ENCODE measurements around the gene KRT26.

KRT26 gene

GRCh38 chr17:40810494-40810893, 38.5 kb upstream of the KRT26 start:
- Histone ChIP-seq H3K4me1 (ENCODE audit: insufficient read depth, low read length) (no peaks in the 10 kb centered on the region), H2AFZ (ENCODE audit: low read depth, low read length) (no peak overlapping the region), H3K9me3 (ENCODE audit: low read length) (no peaks in the 10 kb centered on the region), H3K4me3 (ENCODE audit: low read length) (no peak overlapping the region), H3K27me3 (ENCODE audit: insufficient read depth, low read length) (peaks cover 23% of the 10 kb centered on the region), H3K36me3 (ENCODE audit: insufficient read depth, low read length) (no peaks in the 10 kb centered on the region)

GRCh38 chr17:40809721-40810421, 37.9 kb upstream of the KRT26 start:
- H3K27me3 ChIP-seq (ENCODE audit: insufficient read depth, low read length) = peaks cover 28% of the 10 kb centered on the region
- no peaks in the 10 kb centered on the region for H3K4me1 ChIP-seq (ENCODE audit: insufficient read depth, low read length)
- no peak overlapping the region for H3K4me3 ChIP-seq (ENCODE audit: low read length)
- no peak overlapping the region for H2AFZ ChIP-seq (ENCODE audit: low read depth, low read length)
- no peaks in the 10 kb centered on the region for H3K36me3 ChIP-seq (ENCODE audit: insufficient read depth, low read length)
- H3K9me3 ChIP-seq (ENCODE audit: low read length) = no peaks in the 10 kb centered on the region

- Histone ChIP-seq H2AFZ (ENCODE audit: low read depth, low read length) (no peak overlapping the region), H3K4me1 (ENCODE audit: insufficient read depth, low read length) (no peaks in the 10 kb centered on the region), H3K36me3 (ENCODE audit: insufficient read depth, low read length) (no peaks in the 10 kb centered on the region), H3K9me3 (ENCODE audit: low read length) (no peaks in the 10 kb centered on the region), H3K4me3 (ENCODE audit: low read length) (no peak overlapping the region), H3K27me3 (ENCODE audit: insufficient read depth, low read length) (peaks cover 33% of the 10 kb centered on the region)
Observed at GRCh38 chr17:40806131-40806530, 34.1 kb upstream of the KRT26 start.

GRCh38 chr17:40803617-40804082, 31.6 kb upstream of the KRT26 start:
- H3K4me1 ChIP-seq (ENCODE audit: insufficient read depth, low read length) = no peaks in the 10 kb centered on the region
- no peaks in the 10 kb centered on the region for H3K36me3 ChIP-seq (ENCODE audit: insufficient read depth, low read length)
- peaks cover 37% of the 10 kb centered on the region for H3K27me3 ChIP-seq (ENCODE audit: insufficient read depth, low read length)
- no peaks in the 10 kb centered on the region for H3K9me3 ChIP-seq (ENCODE audit: low read length)
- no peak overlapping the region for H2AFZ ChIP-seq (ENCODE audit: low read depth, low read length)
- H3K4me3 ChIP-seq (ENCODE audit: low read length) = no peak overlapping the region

GRCh38 chr17:40801157-40801556, 29.2 kb upstream of the KRT26 start:
- peaks cover 37% of the 10 kb centered on the region for H3K27me3 ChIP-seq (ENCODE audit: insufficient read depth, low read length)
- H3K4me3 ChIP-seq (ENCODE audit: low read length) = no peak overlapping the region

GRCh38 chr17:40800381-40800780, 28.4 kb upstream of the KRT26 start:
- Histone ChIP-seq H3K27me3 (ENCODE audit: insufficient read depth, low read length) (peaks cover 36% of the 10 kb centered on the region), H3K36me3 (ENCODE audit: insufficient read depth, low read length) (no peaks in the 10 kb centered on the region), H3K4me3 (ENCODE audit: low read length) (no peak overlapping the region), H2AFZ (ENCODE audit: low read depth, low read length) (no peak overlapping the region), H3K4me1 (ENCODE audit: insufficient read depth, low read length) (no peaks in the 10 kb centered on the region), H3K9me3 (ENCODE audit: low read length) (no peaks in the 10 kb centered on the region)

More at GRCh38 chr17:40801157-40801556, 29.2 kb upstream of the KRT26 start:
- no peaks in the 10 kb centered on the region for H3K36me3 ChIP-seq (ENCODE audit: insufficient read depth, low read length)
- H2AFZ ChIP-seq (ENCODE audit: low read depth, low read length) = no peak overlapping the region
- no peaks in the 10 kb centered on the region for H3K4me1 ChIP-seq (ENCODE audit: insufficient read depth, low read length)
- H3K9me3 ChIP-seq (ENCODE audit: low read length) = no peaks in the 10 kb centered on the region

GRCh38 chr17:40799859-40800258, 27.9 kb upstream of the KRT26 start, which contains the start of gene KRT28:
Gene KRT28 (minus strand): TSS chr17:40799959. CDS start chr17:40799893, 66 bp downstream.
- Histone ChIP-seq H3K4me1 (ENCODE audit: insufficient read depth, low read length) (no peaks in the 10 kb centered on the region), H3K9me3 (ENCODE audit: low read length) (no peaks in the 10 kb centered on the region), H2AFZ (ENCODE audit: low read depth, low read length) (no peak within 1 kb of the TSS), H3K27me3 (ENCODE audit: insufficient read depth, low read length) (peaks cover 35% of the 10 kb centered on the region), H3K4me3 (ENCODE audit: low read length) (no peak within 1 kb of the TSS), H3K36me3 (ENCODE audit: insufficient read depth, low read length) (no peaks in the 10 kb centered on the region)

- Histone ChIP-seq H3K4me3 (ENCODE audit: low read length) (no peak overlapping the region), H2AFZ (ENCODE audit: low read depth, low read length) (no peak overlapping the region), H3K9me3 (ENCODE audit: low read length) (no peaks in the 10 kb centered on the region), H3K36me3 (ENCODE audit: insufficient read depth, low read length) (no peaks in the 10 kb centered on the region), H3K27me3 (ENCODE audit: insufficient read depth, low read length) (peaks cover 47% of the 10 kb centered on the region), H3K4me1 (ENCODE audit: insufficient read depth, low read length) (no peaks in the 10 kb centered on the region)
Observed at GRCh38 chr17:40796846-40797245, 24.8 kb upstream of the KRT26 start.

GRCh38 chr17:40795019-40795667, 23.1 kb upstream of the KRT26 start:
- peaks cover 38% of the 10 kb centered on the region for H3K27me3 ChIP-seq (ENCODE audit: insufficient read depth, low read length)
- no peak overlapping the region for H3K4me3 ChIP-seq (ENCODE audit: low read length)
- H3K36me3 ChIP-seq (ENCODE audit: insufficient read depth, low read length) = no peaks in the 10 kb centered on the region
- no peaks in the 10 kb centered on the region for H3K4me1 ChIP-seq (ENCODE audit: insufficient read depth, low read length)
- no peaks in the 10 kb centered on the region for H3K9me3 ChIP-seq (ENCODE audit: low read length)
- no peak overlapping the region for H2AFZ ChIP-seq (ENCODE audit: low read depth, low read length)

GRCh38 chr17:40794466-40794865, 22.5 kb upstream of the KRT26 start:
- no peak overlapping the region for H3K4me3 ChIP-seq (ENCODE audit: low read length)
- no peak overlapping the region for H2AFZ ChIP-seq (ENCODE audit: low read depth, low read length)
- no peaks in the 10 kb centered on the region for H3K36me3 ChIP-seq (ENCODE audit: insufficient read depth, low read length)
- no peaks in the 10 kb centered on the region for H3K9me3 ChIP-seq (ENCODE audit: low read length)
- peaks cover 38% of the 10 kb centered on the region for H3K27me3 ChIP-seq (ENCODE audit: insufficient read depth, low read length)
- H3K4me1 ChIP-seq (ENCODE audit: insufficient read depth, low read length) = no peaks in the 10 kb centered on the region

- Histone ChIP-seq H3K4me1 (ENCODE audit: insufficient read depth, low read length) (no peaks in the 10 kb centered on the region), H3K9me3 (ENCODE audit: low read length) (no peaks in the 10 kb centered on the region), H3K27me3 (ENCODE audit: insufficient read depth, low read length) (peaks cover 40% of the 10 kb centered on the region), H2AFZ (ENCODE audit: low read depth, low read length) (no peak overlapping the region), H3K36me3 (ENCODE audit: insufficient read depth, low read length) (no peaks in the 10 kb centered on the region), H3K4me3 (ENCODE audit: low read length) (no peak overlapping the region)
Observed at GRCh38 chr17:40793832-40794231, 21.8 kb upstream of the KRT26 start.

- no peaks in the 10 kb centered on the region for H3K36me3 ChIP-seq (ENCODE audit: insufficient read depth, low read length)
- no peaks in the 10 kb centered on the region for H3K4me1 ChIP-seq (ENCODE audit: insufficient read depth, low read length)
- no peaks in the 10 kb centered on the region for H3K9me3 ChIP-seq (ENCODE audit: low read length)
- H2AFZ ChIP-seq (ENCODE audit: low read depth, low read length) = no peak overlapping the region
- H3K27me3 ChIP-seq (ENCODE audit: insufficient read depth, low read length) = peaks cover 40% of the 10 kb centered on the region
- no peak overlapping the region for H3K4me3 ChIP-seq (ENCODE audit: low read length)
Observed at GRCh38 chr17:40791787-40792436, 19.9 kb upstream of the KRT26 start.

- H2AFZ ChIP-seq (ENCODE audit: low read depth, low read length) = no peak overlapping the region
- H3K9me3 ChIP-seq (ENCODE audit: low read length) = no peaks in the 10 kb centered on the region
- no peaks in the 10 kb centered on the region for H3K36me3 ChIP-seq (ENCODE audit: insufficient read depth, low read length)
- H3K27me3 ChIP-seq (ENCODE audit: insufficient read depth, low read length) = peaks cover 32% of the 10 kb centered on the region
- no peak overlapping the region for H3K4me3 ChIP-seq (ENCODE audit: low read length)
- H3K4me1 ChIP-seq (ENCODE audit: insufficient read depth, low read length) = no peaks in the 10 kb centered on the region
Observed at GRCh38 chr17:40791111-40791510, 19.1 kb upstream of the KRT26 start.
